ENCODE results near the gene SHC3.

SHC3 gene

GRCh38 chr9:88990041-88990728, 188.4 kb downstream of the SHC3 start:
- no peak overlapping the region for H3K27ac ChIP-seq
- TF ChIP-seq CTCF (conservative IDR thresholded peaks at IDR 0.05), result no peak

DNA sequence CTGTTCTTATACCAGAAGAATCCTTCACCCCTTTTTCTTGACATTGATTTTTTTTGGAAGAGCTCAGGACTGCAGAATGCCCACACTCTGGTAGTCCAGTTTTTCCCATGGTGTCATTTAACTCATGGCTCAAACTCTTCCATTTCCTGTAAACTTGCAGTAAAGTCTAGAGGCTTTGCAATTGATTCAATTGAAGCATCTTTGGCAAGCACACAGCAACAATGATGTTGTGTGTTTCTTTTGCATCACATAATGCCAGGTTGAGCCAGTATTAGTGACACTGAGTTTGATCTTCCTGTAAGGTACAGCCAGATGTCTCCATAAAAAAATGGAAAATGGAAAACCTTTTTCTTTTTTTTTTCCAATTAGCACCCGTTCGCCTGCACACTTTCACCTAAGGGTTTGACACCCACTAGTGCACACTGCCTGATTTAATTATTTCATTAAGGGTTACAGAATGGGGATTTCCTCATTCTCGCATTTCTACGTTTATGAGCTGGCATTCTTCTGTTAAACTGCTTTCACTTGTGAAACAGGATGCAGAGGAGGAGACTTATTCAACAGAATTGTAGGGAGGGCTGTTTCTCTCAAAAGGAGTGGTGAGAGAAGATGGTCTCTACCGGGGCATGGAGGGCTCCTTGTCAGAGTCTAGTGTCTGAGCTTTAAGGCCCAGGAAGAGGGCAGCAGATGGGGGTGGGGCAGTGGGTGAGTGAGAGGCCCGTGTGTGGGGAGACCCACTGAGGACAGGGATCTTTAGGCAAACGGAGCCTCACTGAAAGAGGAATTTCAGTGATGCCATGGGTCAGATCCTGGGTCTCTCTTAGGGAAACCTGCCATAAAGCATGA, 189.6 kb downstream of the SHC3 start:
- no peak for TF ChIP-seq CTCF (conservative IDR thresholded peaks at IDR 0.05)
- H3K27ac ChIP-seq, result no peak overlapping the region

GRCh38 chr9:88987661-88988060, 191.0 kb downstream of the SHC3 start:
- no peak overlapping the region for H3K27ac ChIP-seq
- no peak for TF ChIP-seq CTCF (conservative IDR thresholded peaks at IDR 0.05)

- no peak for TF ChIP-seq CTCF (conservative IDR thresholded peaks at IDR 0.05)
- H3K27ac ChIP-seq, result no peak overlapping the region
These were observed 191.8 kb downstream of the SHC3 start for GRCh38 chr9:88986776-88987175.

DNA sequence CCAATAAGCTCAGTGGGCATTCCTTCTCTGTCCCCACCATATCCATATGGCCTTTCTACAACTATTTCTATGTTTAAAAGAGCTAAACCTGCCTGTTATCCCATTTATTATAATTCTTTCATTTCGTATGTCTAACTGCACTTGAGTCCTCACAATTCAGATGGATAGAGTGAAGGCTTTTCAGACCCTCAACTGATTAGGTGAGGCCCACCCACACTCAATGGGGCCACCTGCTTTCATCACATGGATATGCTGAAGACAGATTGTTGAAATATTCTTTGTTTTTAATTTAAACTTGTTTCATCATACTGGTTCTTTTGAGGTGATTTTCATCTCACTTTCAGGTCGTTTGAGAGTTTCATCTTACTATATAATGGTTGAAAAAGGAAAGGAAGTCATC, 193.0 kb downstream of the SHC3 start:
- TF ChIP-seq CTCF (conservative IDR thresholded peaks at IDR 0.05), result no peak
- no peak overlapping the region for H3K27ac ChIP-seq

GRCh38 chr9:88984543-88984883, 194.1 kb downstream of the SHC3 start:
- no peak for TF ChIP-seq CTCF (conservative IDR thresholded peaks at IDR 0.05)

GRCh38 chr9:88983865-88984542, 194.6 kb downstream of the SHC3 start:
- TF ChIP-seq CTCF (conservative IDR thresholded peaks at IDR 0.05), result no peak
- H3K27ac ChIP-seq, result no peak overlapping the region

More at GRCh38 chr9:88984543-88984883, 194.1 kb downstream of the SHC3 start:
- H3K27ac ChIP-seq, result no peak overlapping the region

All from VCaP (cell line).